Stimulated activated CD8-positive, alpha-beta memory T cell treated with anti-CD3 and anti-CD28 coated beads, Interleukin-4, amount 100 ng/mL, for 1 hour (primary cell): Measurements from ENCODE around the gene BARD1.
A peak's percentile ranks its signal among the peaks of the same experiment; 100 is the strongest.
"Not testable (repeated sequence)": the region's sequence is repeated elsewhere in the genome, so short reads cannot be mapped to it uniquely, and the experiment has no call there.

Experiments used
- DNase-seq, 2 donors: peaks; one replicate each; pipeline ENCODE4 v3.0.0-alpha.2; 2020; ENCODE audit warnings: low read depth in 2 of 2, low spot score in 1 of 2

The BARD1 gene

GRCh38 chr2:214808981-214809750 is at the start of gene BARD1:
Gene BARD1, minus strand, starts transcription at chr2:214809683. Its CDS starts 114 bp downstream, at chr2:214809569.
- peak; percentile 19 to 20 for DNase-seq

GRCh38 chr2:214856137-214856536 is 46.7 kb upstream of the BARD1 start:
- DNase-seq = no peak

DNA sequence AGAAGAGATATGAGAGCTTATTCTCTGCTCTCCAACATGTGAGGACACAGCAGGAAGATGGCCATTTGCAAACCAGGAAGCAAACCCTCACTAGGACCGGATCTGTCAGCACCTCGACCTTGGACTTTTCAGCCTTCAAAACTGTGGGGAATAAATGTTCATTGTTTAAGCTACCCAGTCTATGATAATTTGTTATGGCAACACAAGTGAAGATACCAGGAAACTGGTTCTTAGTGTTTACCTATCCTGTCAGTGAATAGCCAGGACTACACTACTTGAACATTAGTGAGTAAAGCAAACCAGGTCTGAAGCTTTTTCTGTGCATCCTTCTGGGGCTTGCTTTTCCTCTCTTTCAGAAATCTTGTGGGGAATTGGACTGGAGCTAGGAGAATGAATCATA is 44.4 kb upstream of the BARD1 start:
- DNase-seq = no peak

GRCh38 chr2:214843823-214844222 is 34.3 kb upstream of the BARD1 start:
- no peak for DNase-seq

- DNase-seq = no peak
These were observed 30.0 kb upstream of the BARD1 start for GRCh38 chr2:214839464-214839863.

DNA sequence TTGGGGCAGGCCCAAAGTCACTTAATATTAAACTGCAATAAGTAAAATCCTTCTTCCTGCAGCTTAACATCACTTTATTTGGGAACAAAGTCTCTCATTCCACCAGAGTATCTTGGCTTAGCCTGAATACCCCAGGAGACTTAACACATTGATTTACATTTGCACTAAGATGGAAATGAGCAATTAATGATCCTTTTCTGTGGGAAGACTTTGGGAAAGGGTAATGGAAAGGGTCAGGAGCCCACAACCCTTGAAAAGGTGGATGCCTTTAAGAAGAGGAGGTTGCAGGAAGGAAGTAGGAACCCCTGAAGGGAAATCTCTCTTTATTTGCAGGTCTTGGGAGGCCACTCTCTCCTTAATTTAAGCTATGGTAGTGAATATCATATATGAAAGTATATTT is 28.0 kb upstream of the BARD1 start:
- no peak for DNase-seq

DNA sequence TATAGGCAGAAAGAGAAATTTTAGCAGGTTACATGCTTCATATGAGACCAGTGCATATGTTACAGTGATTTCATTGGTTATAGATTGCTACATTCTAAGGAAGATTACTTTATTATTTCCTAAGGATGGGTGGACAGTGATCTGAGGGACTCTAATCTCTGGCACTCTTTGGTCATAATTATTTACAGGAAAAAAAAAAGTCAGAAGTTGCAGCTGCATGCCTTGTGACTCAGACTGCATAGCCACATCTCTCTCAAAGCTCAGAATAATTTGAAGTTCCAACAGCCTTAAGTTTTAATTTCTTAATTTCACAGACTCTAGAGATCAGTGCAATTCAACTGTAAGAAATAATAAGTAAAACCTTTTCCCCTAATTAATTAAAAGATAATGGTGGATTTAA is 27.1 kb upstream of the BARD1 start:
- DNase-seq = no peak

DNA sequence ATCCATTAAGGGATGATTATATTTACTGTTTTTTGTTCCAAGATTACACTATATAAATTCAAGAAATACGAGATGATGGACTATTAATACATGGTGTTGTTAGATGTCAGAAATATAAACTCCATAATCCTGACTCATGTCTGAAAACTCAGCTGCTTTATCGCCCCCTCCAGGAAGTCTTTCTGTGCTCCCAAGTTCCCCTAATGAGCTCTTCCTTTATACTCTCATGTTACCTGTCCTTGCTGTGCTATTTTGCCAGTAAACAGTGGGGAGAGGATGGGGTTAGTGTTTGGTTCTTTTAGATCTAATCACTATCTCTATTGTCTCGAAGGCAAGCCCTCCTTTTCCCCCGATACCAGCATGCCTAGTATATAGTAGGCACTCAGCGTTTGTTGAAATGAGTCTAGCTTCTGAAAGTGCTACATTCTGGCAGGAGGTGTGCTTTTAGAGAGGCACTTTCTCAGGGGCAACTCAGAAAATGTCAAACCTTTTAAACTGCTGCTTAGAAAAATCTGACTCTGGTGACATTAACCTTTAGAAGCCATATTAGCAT is 21.4 kb upstream of the BARD1 start:
- DNase-seq = no peak

DNA sequence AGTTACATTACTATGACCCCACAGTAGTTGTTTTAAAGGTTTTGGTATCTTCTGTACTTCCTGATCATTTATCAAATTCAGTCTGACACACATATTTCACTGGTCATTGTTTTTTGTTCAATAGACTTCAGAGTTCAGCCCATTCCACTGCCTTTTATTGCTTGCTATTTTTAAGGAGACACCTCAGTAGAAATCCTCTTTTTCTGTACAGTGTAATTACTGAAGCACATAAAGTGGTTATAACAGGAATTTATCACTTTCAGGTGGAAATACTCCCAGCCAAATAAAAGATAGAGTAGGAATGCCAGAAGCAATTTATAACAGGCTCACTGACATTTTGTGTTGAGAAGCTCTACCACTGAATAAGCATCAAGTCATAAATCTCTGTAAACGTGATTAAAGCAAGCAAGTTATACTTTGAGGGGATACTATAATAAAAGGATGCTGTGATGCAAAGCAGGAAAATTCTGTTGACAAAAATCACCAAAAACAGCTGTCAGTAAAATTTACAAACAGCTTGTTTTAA is 6.6 kb upstream of the BARD1 start:
- DNase-seq = no peak

GRCh38 chr2:214810671-214811070 is 1.2 kb upstream of the BARD1 start:
- no peak for DNase-seq

DNA sequence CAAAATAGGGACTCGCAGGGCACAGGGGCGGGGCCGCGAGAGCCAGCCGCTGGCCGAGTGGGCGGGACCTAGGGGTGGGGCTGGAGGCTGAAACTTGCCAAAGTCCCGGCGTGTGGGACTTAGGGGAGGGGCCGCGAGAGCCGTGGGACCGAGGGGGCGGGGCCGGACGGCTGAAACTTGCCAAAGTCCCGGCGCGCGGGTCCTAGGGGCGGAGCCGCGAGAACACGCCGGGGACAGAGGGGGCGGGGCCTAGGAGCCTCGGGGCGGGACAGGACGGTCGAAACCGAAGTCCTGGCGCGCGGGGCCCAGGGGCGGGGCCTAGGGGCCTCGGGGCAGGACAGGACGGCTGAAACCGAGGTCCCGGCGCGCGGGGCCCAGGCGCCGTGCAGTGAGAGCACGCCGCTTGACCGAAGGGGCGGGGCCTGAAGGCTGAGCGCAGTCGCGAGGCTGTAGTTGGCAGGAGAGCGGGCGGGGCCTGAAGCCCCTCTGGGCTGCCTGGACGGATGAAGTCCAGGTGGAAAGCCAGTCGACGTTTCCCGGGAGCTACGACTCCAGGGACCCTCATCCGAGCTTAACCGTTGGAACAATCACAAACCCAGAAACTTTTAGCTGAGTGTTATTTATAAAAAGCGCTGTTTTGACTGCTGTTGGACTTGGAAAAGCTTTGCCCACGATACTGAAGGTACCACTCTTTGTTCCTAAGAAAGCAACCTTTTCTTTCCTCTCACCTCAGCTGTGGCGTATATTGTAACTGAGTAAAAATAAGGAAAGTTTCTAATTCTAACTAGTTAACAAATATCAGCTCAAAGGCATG is 475 bp upstream of the BARD1 start:
- DNase-seq = peak; percentile 93 to 95

DNA sequence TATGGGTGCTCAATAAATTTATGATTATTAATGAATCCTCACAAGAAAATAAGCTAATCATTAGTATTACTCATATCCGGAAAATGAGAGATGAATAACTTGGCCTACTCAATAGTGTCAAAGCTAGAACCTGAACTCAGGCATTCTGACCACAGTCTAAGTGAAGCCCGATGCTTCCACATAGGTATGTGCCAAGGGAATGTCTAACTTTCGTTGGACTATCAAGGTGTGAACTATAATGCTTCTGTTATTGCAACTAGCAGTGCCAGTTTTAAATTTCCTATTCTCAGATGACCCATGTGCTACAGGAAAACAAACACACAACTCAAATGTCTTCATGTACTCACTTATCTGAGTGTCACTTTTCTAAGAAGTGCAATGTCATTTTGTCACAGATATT is 1.8 kb downstream of the BARD1 start:
- no peak for DNase-seq

DNA sequence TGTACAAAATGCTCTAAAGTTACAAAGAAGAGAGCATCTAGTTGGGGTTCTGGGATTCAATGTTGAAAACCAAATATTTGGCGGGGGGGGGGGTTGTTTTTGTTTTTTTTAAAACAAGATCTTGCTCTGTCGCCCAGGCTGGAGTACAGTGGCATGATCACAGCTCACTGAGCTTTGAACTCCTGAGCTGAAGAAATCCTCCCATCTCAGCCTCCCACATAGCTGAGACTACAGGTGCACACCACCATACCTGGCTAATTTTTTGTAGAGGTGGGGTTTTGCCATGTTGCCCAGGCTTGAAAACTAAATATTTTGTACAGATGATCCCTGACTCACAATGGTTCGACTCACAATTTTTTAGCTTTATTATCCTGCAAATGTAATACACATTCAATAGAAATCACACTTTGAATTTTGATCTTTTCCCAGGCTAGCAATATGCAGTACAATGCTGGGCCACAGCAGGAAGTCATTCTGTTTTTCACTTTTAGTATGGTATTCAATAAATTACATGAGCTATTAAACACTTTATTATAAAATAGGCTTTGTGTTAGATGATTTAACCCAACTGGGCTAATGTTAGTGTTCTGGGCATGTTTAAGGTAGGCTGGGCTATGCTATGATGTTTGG is 7.6 kb downstream of the BARD1 start:
- no peak for DNase-seq

DNA sequence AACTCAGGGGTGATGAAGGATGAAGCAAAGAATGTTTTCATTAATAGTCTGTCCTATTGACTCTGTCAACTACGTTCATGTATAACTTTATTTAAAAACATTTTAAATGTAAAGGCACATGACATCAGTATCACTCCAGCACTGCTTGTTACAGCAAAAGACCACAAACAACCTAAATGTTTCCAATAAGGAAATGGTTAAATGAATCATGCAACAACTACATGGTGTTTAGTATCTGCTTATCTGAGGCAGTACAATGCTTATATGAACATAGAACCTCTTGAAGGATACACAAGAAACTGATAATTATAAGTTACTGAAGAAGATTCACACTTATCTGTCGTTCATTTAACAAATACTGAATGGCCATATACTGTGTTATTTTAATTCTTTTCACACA is 8.4 kb downstream of the BARD1 start:
- DNase-seq = no peak

GRCh38 chr2:214800180-214800579 is 9.3 kb downstream of the BARD1 start:
- DNase-seq = no peak

DNA sequence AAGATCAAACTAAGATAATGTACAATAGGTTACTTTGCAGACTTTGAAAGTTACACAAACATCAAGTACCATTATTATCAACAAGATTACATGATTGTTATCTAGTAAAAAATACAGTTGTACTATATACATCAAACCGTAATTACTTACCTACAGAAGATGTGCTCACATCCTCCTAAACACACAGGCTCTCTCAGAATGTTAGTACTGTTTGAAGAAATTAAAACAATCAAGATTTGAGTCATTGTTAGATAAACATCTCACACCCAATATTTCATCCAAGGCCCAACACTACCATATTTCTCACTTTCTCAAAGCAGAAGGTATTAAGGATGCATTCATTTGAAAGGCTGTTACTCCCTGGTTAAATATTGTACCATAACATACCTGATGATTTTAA is 12.6 kb downstream of the BARD1 start:
- DNase-seq = no peak

GRCh38 chr2:214783181-214783580 is 26.3 kb downstream of the BARD1 start:
- not testable (repeated sequence) for DNase-seq

- DNase-seq = no peak
These were observed 26.8 kb downstream of the BARD1 start for GRCh38 chr2:214782671-214783070.

DNA sequence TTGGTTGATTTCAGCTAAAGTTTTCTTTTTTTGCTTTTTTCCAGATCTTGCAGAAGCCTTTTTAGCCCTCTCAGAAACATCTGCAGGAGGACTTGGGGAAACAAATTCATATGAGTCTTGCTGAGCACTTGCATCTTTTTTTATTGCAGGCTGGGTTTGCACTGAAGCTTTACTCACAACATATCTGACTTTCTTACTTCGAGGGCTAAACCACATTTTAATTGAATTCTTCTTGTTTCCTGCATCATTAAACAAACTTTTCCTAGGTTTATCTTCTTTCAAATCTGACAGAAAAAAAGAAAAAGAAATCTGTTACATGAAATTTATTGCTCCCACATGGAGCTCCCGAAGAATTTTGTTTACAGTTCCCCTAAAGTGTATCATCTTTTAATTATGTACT is 28.3 kb downstream of the BARD1 start:
- DNase-seq = no peak

DNA sequence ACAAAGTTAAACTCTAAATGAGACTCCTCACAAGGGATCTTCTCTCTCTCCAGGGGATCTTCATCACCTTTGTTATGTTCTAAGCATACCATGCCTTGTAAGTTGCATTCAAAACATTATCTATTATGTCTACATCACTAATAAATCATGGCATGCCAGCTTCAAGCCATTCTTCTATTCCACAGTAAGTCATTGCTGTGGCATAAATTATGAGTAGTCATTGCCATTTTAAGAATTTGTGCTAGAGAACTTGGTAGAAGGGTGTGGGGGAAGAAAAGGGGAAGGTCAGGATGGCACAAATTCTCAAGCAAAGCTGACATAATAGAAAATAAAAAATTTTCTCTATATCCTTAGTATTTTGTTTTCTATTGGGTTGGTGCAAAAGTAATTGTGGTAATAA is 33.5 kb downstream of the BARD1 start:
- no peak for DNase-seq

DNA sequence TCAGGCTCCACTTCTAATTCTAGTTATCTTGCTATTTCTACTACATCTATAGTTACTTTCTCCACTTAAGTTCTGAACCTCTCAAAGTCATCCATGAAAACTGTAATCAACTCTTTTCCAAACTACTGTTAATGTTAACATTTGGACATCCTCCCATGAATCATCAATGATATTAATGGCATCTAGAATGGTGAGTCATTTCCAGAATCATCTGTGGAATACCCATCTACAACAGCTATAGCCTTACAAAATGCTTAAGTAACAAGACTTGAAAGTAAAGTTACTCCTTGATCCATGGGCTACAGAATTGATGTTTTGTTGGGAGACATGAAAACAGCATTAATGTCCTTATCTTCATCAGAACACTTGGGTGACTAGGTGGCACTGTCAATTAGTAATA is 35.4 kb downstream of the BARD1 start:
- no peak for DNase-seq
